NCI-H1105 treated with DMSO at 0.1 percent for 48 hours (cell line): ENCODE results near the gene TMEM120B.
A peak's percentile ranks its signal among the peaks of the same experiment; 100 is the strongest.

Source experiments
- DNase-seq: peaks from one replicate; lab custom pipeline; 2025; lab: John Stamatoyannopoulos, UW

The TMEM120B gene

DNA sequence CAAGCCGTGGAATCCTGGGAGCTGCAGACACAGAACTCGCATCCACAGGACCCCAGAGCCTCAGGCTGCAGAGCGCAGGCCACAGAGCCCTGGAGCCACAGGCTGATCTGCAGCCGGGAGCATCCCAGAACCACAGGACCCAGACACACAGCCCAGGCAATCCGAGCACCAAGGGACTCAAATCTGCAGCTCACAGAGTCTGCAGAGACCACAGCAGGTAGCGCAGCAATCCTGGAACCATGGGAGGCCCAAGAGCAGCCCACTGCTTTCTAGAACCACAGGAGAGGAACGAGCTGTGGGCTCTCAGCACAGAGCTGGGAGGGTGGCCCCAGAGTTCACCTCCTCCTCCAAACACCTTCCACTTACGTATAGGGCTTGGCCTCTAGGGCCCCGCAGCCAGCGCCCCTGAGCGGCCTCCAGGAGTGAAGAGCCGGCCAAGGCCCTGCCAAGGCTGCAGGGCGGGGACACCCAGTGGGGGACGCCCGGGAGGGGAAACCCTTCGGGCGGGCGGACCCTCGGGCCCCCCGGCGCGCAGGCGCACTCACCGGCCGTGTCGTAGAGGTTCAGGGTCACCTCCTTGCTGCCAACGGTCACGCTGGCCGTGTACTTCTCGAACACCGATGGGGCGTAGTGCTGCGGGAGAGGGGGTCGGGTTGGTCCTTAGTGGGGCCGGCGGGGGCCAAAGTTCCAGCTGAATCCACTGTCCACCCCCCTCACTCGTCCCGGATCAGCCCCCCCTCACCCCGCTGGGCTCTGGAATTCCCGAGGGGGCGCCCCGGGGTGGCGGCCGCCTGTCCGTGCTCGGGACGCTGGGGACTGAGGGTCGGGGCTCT, 80.3 kb downstream of the TMEM120B start:
- no peak for DNase-seq

DNA sequence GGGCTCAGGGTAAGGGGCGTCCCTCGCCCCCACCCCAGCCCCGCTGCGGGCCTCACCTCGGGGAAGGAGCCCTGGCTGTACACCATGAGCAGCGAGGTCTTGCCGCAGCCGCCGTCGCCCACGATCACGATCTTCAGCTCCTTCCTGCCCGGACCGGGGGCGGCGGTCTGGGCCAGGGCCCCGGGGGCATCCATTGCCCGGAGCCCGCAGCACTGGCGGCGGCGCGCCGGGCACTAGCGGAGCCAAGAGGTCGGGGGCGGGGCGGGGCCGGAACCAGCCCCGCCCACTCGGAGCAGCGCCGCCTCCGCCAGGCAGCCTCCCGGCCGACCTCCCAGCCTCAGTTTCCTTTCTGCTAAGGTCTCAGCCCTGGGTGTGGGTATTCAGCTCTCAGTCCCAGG, 80.9 kb downstream of the TMEM120B start, which contains the start of gene RHOF:
Gene RHOF (minus strand): TSS at position 249 of the 398 bp plus-strand sequence. CDS start 55 bp downstream, at position 194.
- no peak for DNase-seq

DNA sequence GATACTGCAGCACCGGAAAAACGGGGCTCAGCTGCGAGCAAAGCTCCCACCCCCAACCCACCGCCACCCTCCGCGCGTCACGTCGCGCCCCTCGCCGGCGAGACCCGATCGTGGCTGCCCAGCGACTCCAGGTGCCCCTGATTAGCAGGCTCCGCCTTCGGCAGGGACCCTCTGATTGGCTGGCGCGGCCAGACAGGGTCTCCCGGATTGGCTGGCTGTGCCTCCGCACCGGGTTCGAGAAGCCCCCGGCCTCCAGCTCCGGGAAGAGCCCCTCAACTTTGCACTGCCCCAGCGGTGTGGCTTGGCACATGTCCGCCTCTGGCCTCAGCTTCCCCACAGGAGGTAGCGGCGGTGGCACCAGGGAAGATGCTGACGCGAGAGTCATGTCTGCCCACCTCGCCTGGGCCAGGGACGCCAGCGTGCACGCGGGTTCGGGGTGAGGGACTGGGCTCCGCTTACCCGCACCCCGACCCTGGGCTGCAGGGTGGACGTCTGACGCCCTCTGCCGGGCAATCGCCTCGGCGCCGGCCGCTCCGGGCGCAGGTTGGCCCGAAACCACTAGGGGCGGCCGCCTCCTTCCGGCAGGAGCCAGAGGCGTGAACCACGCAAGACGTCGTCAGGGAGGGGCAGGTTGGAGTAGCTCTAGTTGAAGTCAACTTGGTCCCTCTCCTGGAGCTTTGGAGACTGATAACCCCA, 81.4 kb downstream of the TMEM120B start:
- peak; percentile 82 for DNase-seq

DNA sequence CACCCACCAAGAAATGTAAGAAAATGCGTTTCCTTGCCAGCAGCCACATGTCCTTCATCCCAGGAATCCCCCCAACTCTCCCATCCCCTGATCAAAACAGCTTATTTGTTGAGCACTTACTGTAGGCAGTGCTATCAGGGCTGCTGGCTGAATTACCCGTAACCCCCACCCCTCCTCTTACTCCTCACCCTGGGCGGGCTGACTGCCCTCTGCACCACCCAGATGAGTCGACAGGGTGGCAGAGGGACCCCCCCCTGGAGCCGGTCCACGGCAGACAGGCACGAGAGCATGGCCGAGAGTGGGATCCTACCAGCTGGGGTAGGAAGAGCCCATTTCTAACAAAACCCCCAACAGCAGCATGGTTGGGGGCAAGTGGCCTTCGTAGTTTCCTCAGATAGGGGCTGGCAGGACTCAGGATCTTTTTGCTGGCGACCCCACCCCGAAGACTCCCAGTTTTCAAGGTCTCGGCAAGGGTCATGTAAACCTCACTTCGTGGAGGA, 82.0 kb downstream of the TMEM120B start:
- DNase-seq, result no peak

DNA sequence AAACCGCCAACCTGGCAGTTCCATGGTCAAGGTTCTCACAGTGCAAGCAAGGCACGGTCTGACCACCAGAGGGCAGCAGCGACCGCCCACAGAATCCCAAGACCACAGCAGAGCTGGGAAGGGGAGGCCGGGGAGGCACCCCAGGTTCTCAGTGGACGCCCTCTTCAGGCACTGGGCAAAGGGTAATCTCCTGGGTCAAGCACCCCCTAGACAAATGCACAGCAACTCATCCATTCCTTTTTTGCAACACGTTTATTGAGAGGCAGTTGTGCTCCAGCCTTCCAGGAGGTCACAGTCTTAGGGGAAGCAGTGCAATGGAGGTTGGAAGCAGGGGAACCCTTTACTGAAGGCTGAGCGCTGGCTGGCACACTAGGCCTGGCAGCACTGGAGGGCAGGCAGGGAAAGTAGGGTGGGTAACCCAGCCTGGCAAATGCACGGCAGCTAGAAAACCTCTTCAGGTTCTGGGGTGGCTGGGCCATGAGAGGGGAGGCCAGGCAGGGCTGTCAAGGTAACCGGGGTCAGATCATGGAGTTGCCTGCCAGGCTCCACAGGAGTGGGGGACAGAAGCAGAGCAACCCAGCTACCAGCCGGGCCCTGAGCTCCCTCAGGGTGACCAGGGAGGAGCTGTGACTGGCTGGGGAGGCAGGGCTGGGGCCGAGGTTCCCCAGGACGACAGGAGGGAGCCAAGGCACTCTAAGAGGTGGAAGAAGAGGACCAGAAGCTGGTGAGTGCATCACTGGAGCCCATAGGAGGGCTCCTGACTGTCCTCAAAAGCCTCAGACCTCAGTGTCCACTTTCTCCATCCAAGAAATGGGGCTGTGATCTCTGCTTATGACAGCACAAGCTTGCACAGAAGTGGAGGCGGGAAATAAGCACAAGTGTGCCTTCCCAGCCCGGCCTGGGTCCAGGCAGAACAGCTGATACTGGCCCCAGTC, 82.7 kb downstream of the TMEM120B start:
- peak; percentile 69 for DNase-seq

DNA sequence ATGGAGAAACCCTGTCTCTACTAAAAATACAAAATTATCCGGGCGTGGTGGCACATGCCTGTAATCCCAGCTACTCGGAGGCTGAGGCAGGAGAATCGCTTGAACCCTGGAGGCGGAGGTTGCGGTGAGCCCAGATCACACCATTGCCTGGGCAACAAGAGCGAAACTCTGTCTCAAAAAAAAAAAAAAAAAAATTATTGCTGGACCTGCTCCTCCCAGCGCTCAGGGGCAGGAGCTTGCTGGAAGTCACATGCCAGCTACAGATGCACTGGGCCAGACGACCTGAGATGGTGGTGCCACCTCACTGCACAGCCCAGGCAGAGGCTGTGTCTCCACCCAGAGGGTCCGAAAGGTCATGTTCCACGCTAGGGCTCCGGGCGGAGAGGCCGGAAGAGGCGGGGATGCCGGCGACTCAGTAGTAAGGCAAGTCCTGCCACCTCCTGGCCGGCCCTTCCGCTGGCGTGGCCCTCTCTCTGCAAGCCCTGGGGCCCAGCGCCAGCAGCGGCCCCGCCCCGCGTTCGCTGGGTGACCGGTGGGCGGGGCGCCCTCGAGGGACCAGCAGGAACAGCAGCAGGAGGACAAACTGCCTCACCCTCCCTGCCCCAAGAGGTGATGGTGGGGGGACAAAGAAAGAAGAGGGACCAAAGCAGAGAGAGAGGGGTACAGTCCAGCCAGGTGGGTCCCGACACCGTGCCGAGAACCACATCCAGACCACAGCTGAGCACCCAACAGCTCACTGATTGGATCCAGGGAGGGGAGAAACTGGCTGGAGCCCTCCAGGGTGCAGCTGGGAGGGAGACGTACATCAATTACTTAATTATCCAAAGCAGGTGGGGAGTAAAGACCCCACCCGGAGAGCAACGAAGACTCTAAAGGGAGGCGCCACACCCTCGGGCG, 84.6 kb downstream of the TMEM120B start:
- DNase-seq, result peak; percentile 84

DNA sequence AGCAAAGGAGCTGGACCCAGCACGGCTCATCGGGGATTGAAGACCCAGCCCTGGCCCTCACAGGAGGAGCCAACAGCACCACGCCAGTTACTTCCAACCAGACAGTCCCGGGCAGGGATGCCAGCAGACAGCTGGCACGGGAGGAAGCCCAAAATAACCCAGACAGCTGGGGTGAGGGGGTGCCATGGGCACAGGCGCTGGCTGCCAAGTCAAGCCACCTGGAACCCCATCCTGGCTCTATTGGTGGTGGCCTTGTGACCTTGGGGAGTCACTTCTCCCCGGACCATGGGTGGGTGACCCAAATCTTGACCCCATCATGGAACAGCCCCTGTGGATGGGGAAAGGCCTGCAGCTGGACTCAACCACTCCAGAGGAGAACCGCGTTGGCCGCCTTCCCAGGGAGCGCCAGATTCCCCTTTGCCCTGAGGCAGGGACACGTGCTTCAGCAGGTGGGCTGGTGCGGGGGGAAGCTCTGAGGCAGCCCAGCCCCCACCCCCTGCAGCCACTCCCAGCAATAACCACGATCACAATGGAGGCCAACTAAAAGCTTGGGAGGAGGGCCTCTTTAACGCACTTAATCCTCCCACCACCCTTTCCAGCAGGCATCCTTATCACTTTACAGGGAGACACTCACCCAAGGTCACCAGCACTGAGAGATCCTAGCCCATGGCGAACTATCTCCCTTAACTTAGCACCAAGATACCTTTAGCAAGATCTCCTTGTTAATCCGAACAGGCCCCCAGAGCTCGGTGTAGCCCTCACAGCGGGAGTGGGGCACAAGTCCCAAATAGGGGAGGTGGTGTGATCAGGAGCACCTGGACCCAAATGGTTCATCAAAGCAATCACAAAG, 85.6 kb downstream of the TMEM120B start:
- DNase-seq, result peak; percentile 94

DNA sequence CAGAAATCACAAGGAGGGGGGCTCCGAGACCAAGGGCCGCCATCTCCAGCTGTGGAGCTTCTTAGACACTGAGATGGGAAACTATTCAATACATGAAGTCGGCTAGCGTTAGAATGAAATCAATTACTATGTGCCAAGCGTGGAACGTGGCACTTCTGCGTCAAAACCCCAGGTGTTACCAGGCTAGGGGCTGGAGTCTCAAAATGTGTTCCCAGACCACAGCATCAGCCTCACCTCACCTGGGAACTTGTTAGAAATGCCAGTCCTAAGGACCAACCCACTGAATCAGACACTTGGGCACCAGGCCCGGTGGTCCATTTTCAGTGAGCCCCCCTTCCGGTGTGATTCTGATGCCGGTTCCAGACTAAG, 86.2 kb downstream of the TMEM120B start:
- no peak for DNase-seq

DNA sequence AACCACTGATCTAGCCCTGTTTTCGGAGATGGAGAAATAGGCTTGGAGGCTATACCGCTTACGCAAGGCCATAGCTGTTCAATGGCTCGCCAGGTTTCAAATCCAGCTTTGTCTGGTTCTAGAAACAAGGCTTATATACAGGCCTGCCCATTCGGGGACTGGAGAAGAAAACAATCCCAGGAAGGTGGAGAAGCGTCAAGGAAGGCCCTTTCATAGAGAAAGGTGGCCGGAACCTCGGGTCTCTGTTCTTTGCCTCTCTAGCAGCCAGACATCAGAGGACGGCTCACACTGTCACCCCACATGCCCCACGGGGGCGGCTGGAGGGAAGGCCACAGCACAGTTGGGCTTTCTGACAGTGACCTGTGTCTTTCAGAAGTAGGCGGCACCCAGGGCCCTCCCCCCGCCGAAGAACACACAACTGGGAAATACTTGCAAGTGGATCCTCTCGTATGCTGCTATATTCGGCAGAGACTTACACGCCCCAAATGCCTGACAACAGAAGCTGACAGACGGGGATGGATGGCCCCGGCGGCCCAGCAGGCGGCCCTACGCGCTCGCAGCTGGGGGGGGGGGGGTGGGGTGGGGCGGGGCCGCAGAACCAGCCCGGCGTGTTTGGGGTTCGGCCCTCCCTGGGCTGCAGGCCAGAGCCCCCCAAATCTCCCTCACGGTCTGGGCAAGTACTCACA, 86.7 kb downstream of the TMEM120B start:
- DNase-seq, result peak; percentile 81

DNA sequence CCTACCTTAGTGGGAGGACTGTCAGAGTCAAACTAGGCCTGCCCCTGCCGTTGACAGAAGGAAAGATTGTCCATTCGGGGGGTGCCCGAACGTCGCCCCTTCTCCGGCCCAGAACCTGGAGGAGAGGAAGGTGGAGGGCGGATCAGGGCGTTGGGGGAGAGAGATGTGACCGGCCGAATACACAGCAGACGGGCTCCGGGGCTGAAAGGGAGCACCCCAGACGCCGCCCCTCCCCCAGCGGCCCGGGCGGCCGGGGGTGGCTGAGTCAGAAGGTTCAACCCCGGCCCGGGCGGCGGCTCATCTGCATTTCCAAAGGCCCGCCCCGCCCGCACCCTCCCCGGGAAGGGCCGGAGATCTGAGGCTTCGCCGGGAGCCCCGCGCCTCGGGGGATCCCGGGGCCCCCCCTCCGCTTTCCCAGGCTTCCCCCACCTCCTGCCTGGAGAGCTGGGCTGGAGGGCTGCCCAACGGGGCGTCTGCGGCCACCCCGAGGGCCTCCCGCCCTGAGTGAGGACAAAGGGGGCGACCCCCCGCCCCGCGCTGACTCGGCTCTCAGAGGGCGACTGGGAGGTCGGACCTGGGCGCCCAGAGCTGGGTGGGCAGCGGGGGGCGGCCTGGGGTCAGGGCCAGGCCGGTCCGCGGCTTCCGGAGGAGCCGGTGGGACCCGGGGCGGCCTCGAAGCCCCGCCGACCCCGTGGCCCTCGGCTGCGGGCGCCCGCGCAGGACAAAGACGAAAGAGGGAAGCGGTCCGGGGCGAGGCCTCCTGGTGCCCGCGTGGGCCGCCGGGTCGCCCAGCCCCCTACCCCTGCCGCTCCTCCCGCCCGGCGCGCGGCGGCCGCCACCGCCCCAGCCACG, 87.5 kb downstream of the TMEM120B start:
- DNase-seq, result peak; percentile 80

DNA sequence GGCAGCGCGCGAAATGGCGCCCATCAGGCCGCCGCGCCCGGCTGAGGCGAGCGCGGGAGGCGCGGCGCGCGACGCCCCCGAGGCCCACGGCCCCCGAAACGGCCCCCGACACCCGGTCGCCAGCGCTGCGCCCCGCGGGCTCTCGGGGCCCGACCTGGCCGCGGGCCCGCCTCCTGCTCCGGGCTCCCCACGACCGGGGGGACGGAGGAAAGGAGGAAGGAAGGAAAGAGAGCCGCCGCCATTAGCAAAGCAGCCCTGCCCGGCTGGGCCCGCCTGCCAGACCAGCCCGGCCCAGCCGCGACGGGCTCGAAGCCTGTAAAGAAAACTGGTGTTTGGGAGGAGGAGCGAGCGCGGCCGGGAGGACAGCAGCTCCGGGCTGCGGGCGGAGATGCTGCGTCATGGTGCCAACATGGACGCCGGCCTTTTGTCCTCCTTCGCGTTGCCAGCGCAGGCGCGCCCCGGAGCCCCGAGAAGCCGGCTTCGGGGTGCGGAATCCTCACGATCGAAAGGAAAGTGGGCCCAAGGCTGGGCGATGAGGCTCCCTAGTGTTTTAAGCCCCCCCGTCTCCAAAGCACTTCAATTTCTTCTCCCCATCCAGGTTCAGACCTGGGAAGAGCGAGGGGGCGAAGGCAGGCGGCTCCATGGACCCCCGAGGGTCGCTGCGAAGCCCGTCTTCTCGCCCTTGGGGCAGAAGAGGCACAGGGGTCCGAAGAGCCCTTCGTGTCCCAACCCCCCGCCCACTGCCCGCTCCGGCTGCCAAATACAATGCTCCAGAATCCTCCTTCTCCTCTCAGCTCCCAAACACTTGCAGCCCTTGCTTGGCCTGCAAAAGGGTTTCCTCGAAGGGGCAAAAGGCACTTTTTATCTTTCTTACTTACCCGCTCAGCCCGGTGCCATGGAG, 88.4 kb downstream of the TMEM120B start:
- DNase-seq, result peak; percentile 75

DNA sequence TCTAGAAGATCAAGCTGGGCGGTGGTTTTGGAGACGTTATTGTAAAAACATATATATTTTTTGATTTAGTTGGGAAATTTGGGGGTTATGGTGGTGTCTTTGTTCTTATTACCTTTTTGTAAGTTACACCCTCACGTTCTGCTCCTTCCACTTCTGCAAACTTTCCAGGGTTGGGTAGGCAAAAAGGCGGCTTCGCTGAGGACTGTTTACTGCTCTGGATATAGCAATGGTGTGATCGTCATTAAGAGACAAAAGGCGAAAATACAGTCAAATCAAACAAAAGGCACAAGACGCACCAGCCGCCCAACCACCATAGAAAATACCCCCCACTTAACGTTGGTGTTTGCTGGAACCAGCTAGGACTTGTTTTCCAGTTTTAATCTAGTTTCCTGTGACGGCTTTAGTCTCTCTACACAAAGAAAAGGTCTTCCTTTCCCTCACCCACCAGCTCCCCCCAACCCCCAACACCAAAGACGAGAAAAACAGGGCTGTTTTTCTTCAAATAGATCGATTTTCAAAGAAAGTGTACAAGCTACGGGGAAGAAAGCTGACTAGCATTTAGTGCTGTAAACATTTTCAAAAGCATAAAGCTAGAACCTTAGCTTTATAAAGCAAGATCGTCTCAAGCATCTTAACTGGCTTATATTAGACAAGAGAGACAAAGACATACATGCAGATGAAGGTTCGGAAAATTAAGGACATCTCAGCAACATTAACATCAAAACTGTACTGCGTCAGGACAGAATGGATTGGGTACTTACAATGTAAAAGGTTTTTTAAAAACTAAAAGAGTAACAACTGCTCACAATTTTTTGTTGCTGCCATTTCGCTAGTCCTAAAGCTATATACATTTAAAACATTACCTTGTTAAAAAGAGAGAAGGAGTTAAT, 89.3 kb downstream of the TMEM120B start:
- peak; percentile 84 for DNase-seq

DNA sequence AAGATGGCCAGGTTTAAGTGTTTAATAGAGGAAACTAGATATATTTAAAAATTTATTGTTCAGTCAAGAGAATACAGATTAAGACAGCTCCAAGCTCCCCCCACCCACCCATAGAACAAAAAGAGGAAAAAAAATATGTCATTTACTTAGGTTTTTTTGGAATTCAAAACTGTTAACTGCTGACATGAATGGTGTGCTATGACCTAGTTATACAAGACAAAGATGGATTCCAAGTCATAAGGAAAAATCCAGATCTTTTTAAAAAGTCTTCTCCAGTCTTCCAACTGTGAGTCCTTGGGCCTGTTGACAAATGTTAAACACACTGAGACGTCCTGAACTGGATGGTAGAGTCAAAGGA, 89.9 kb downstream of the TMEM120B start:
- DNase-seq, result no peak

DNA sequence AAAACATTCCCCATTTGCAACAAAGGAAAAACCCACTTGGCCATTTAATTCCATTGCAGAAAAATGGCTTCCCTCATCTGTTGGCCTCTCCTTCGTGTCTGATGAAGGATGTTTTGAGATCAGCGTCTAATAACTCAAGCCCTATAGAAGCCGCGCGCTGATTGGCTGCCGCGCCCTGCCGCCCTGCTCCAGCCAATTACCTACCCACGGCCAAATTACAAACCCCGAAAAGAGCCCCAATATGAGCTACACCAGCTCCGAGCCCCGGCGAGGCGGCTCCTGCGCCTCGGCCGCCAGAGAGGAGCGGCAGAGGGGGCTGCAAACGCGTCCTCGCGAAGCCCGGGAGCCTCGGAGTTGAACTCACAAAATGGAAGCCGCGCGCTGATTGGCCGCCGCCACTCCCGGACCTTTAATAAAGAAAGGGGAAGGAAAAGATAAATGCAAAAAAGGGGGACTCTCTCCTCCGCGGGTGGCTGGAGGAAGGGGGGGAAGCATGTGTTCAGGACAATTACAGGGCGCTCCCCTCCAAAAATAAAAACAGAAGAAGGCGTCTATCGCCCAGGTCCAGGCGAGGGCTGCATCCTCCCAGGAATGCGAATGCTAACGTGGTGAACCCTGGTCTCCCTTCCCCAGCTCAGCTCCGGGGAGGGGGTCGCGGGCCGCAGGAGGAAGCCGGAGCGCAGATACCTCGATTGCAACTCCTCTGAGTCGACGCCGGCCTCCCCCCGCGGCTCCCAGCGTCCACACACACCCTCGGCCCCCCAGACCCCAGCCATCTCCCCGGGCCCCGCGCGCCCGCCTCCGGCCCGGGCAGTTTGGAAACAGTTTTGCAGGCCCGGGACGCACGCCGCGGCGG, 90.5 kb downstream of the TMEM120B start:
- peak; percentile 98 for DNase-seq

DNA sequence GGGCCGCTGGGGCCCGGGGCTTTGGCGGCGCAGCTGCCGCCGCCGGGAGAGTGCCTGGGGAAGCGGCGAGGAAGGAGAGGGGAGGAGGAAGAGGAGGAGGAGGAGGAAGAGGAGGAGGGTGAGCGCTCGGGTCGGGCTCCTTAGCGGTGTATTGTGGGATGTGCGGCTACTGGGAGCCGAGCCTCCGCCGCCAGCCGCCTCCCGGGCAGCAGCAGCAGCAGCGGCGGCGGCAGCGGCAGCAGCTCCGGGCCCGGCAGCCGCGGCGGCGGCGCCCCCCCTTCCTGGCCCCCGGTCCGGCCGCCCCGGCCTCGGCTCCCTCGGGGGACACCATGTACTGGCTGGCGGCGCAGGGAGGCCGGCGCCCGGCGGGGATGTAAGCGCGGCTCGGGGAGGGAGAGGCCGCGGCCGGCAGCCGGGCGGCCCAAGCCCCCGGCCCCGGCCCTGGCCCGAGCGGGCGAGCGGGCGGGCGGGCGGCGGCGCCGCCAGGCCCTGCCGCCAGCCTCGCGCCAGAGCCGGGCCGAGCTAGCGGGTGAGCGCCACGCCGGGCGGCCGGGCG, 91.4 kb downstream of the TMEM120B start, which contains the start of gene SETD1B:
Gene SETD1B (plus strand): TSS at position 149 of the 556 bp plus-strand sequence. CDS start 729 bp downstream, outside the sequence.
- DNase-seq, result peak; percentile 39
